Measurements from ENCODE around the gene EIF2AK3.

EIF2AK3 gene

GRCh38 chr2:88568179-88568578 is 59.1 kb downstream of the EIF2AK3 start:
- ATAC-seq (ENCODE audit: insufficient read depth, low read depth) (no peak), DNase-seq (no peak)
- Histone ChIP-seq H3K4me3 (ENCODE audit: low read depth in 1 of 2, low read length in 2 of 2) (no peak overlapping the region), H3K79me2 (ENCODE audit: insufficient read depth, low read length) (no peaks in the 10 kb centered on the region), H4K20me1 (ENCODE audit: insufficient read depth, low read length) (no peaks in the 10 kb centered on the region), H3K9ac (ENCODE audit: low read depth, low read length) (no peak overlapping the region), H3K27me3 (ENCODE audit: insufficient read depth, low read length, poor library complexity) (no peaks in the 10 kb centered on the region), H3K4me1 (ENCODE audit: insufficient read depth, low read length) (no peaks in the 10 kb centered on the region), H3K9me3 (ENCODE audit: insufficient read depth, low read length, severe bottlenecking) (no peaks in the 10 kb centered on the region), H3K36me3 (ENCODE audit: insufficient read depth, low read length) (peaks cover 55% of the 10 kb centered on the region), H3K27ac (ENCODE audit: low read length) (no peak overlapping the region), H2AFZ (ENCODE audit: low read depth, low read length) (no peak overlapping the region), H3K4me2 (ENCODE audit: insufficient read depth, low read length) (no peak overlapping the region)
- TF ChIP-seq CTCF (IDR thresholded peaks at IDR 0.05; ENCODE audit: borderline replicate concordance, extremely low read depth, low read length, poor library complexity, severe bottlenecking) (no peak), EZH2 (IDR thresholded peaks at IDR 0.05; ENCODE audit: borderline replicate concordance, low read depth, low read length, severe bottlenecking) (no peak)

GRCh38 chr2:88564402-88564801 is 62.9 kb downstream of the EIF2AK3 start:
- H3K4me3 ChIP-seq (ENCODE audit: low read depth in 1 of 2, low read length in 2 of 2), result no peak overlapping the region
- H3K9me3 ChIP-seq (ENCODE audit: insufficient read depth, low read length, severe bottlenecking), result no peaks in the 10 kb centered on the region
- H3K79me2 ChIP-seq (ENCODE audit: insufficient read depth, low read length), result no peaks in the 10 kb centered on the region
- H3K4me2 ChIP-seq (ENCODE audit: insufficient read depth, low read length), result no peak overlapping the region
- H3K4me1 ChIP-seq (ENCODE audit: insufficient read depth, low read length), result no peaks in the 10 kb centered on the region
- H3K27ac ChIP-seq (ENCODE audit: low read length), result no peak overlapping the region
- H3K27me3 ChIP-seq (ENCODE audit: insufficient read depth, low read length, poor library complexity), result no peaks in the 10 kb centered on the region
- TF ChIP-seq EZH2 (IDR thresholded peaks at IDR 0.05; ENCODE audit: borderline replicate concordance, low read depth, low read length, severe bottlenecking), result no peak
- TF ChIP-seq CTCF (IDR thresholded peaks at IDR 0.05; ENCODE audit: borderline replicate concordance, extremely low read depth, low read length, poor library complexity, severe bottlenecking), result no peak
- no peak for ATAC-seq (ENCODE audit: insufficient read depth, low read depth)
- DNase-seq, result no peak
- H3K36me3 ChIP-seq (ENCODE audit: insufficient read depth, low read length), result peaks cover 49% of the 10 kb centered on the region
- H3K9ac ChIP-seq (ENCODE audit: low read depth, low read length), result no peak overlapping the region
- H2AFZ ChIP-seq (ENCODE audit: low read depth, low read length), result no peak overlapping the region
- no peaks in the 10 kb centered on the region for H4K20me1 ChIP-seq (ENCODE audit: insufficient read depth, low read length)

- H2AFZ ChIP-seq (ENCODE audit: low read depth, low read length), result no peak overlapping the region
- H3K27ac ChIP-seq (ENCODE audit: low read length), result no peak overlapping the region
- H3K4me3 ChIP-seq (ENCODE audit: low read depth in 1 of 2, low read length in 2 of 2), result no peak overlapping the region
- no peak overlapping the region for H3K4me2 ChIP-seq (ENCODE audit: insufficient read depth, low read length)
- H4K20me1 ChIP-seq (ENCODE audit: insufficient read depth, low read length), result no peaks in the 10 kb centered on the region
- H3K36me3 ChIP-seq (ENCODE audit: insufficient read depth, low read length), result peaks cover 43% of the 10 kb centered on the region
- H3K9ac ChIP-seq (ENCODE audit: low read depth, low read length), result no peak overlapping the region
- ATAC-seq (ENCODE audit: insufficient read depth, low read depth) (no peak), DNase-seq (no peak)
- no peaks in the 10 kb centered on the region for H3K9me3 ChIP-seq (ENCODE audit: insufficient read depth, low read length, severe bottlenecking)
- H3K27me3 ChIP-seq (ENCODE audit: insufficient read depth, low read length, poor library complexity), result no peaks in the 10 kb centered on the region
- no peaks in the 10 kb centered on the region for H3K4me1 ChIP-seq (ENCODE audit: insufficient read depth, low read length)
- H3K79me2 ChIP-seq (ENCODE audit: insufficient read depth, low read length), result no peaks in the 10 kb centered on the region
- TF ChIP-seq EZH2 (IDR thresholded peaks at IDR 0.05; ENCODE audit: borderline replicate concordance, low read depth, low read length, severe bottlenecking) (no peak), CTCF (IDR thresholded peaks at IDR 0.05; ENCODE audit: borderline replicate concordance, extremely low read depth, low read length, poor library complexity, severe bottlenecking) (no peak)
Measured at GRCh38 chr2:88563129-88563528, 64.1 kb downstream of the EIF2AK3 start.
